HepG2 (cell line): ENCODE measurements around the gene SLC5A6. TPM values are rescaled to one million over a fixed set of nuclear protein-coding genes. Genes with fewer than 3 reads are reported as not detected.

ENCODE experiments used
- ATAC-seq: fragments of 200-7000 bp; cut with Tn5 transposase; 3 replicates; pipeline ENCODE4 v1.9.1; 2020; ENCODE audit warnings: mild to moderate bottlenecking, moderate library complexity
- BruUV-seq: library from RNA; stranded (reverse); fragments of 400-500 nt; replicated peaks from 2 replicates; lab custom pipeline; 2021; lab: Mats Ljungman, UMichigan
- CTCF ChIA-PET: fragments of 300-600 bp; formaldehyde crosslinking; extraction: SDS; loops from one replicate; lab custom pipeline; 2021; ENCODE audit warnings: low total read pairs, inconsistent platforms, low intra/inter-chr PET ratio; lab: Yijun Ruan, JAX
- POLR2A ChIA-PET: fragments of 350-600 bp; sonication (Branson Sonifier 250); formaldehyde crosslinking; loops from one replicate; lab custom pipeline; 2020; ENCODE audit warnings: antibody characterized with exemption, inconsistent platforms; lab: Yijun Ruan, JAX
- DNase-seq: peaks from one replicate; pipeline ENCODE4 v3.0.0-alpha.2; 2015; ENCODE audit warnings: low spot score
- FAIRE-seq: peaks from 3 replicates; lab custom pipeline; 2011; peaks lifted over from hg19 to GRCh38; lab: Jason Lieb, UNC
- H2AFZ ChIP-seq: one replicate; pipeline ENCODE4 v1.6.1; 2011; ENCODE audit warnings: low read length, inconsistent platforms
- H3K27ac ChIP-seq: fragments of 300-600 bp; 3 replicates; pipeline ENCODE4 v1.8.0; 2011; ENCODE audit warnings: mixed run types, mild to moderate bottlenecking, mixed read lengths, low read length, inconsistent platforms; ENCODE audit not compliant: insufficient read depth; ENCODE audit errors: extremely low read length
- H3K27me3 ChIP-seq, 2 experiments: fragments of 200-600 bp in 1 of 2; 2 replicates in 1 of 2; 3 replicates in 1 of 2; pipeline versions ENCODE4 v1.6.0 to v1.8.0; 2011; ENCODE audit warnings: low read length in 2 of 2, mild to moderate bottlenecking in 2 of 2, moderate library complexity in 2 of 2, inconsistent platforms in 1 of 2; ENCODE audit not compliant: insufficient read depth in 2 of 2, control insufficient read depth in 1 of 2
- H3K36me3 ChIP-seq, 2 experiments: fragments of 200-600 bp in 1 of 2; replicated peaks in 1 of 2; 2 replicates in 1 of 2; 3 replicates in 1 of 2; pipeline versions ENCODE4 v1.5.1 to v1.8.0; 2011; ENCODE audit warnings: low read length in 2 of 2, inconsistent platforms in 1 of 2; ENCODE audit not compliant: insufficient read depth in 2 of 2, control insufficient read depth in 1 of 2
- H3K4me1 ChIP-seq: 2 replicates; pipeline ENCODE4 v1.5.1; 2012; ENCODE audit warnings: low read length, inconsistent platforms; ENCODE audit not compliant: insufficient read depth
- H3K4me2 ChIP-seq: 2 replicates; pipeline ENCODE4 v1.6.0; 2011; ENCODE audit warnings: low read depth, low read length, inconsistent platforms
- H3K4me3 ChIP-seq, 3 experiments: fragments of 200-600 bp in 1 of 3; sonication (generic), shearing (Covaris generic) in 1 of 3; replicated peaks in 1 of 3; 2 replicates each; pipeline ENCODE4 v1.5.1; 2011 to 2016; ENCODE audit warnings: low read length in 3 of 3, inconsistent platforms in 2 of 3, low read depth in 2 of 3, mild to moderate bottlenecking in 2 of 3, control low read depth in 1 of 3, mixed read lengths in 1 of 3; ENCODE audit not compliant: insufficient read depth in 1 of 3
- H3K79me2 ChIP-seq: one replicate; pipeline ENCODE4 v1.6.1; 2011; ENCODE audit warnings: low read length, inconsistent platforms; ENCODE audit not compliant: insufficient read depth
- H3K9ac ChIP-seq: 2 replicates; pipeline ENCODE4 v1.6.0; 2011; ENCODE audit warnings: mild to moderate bottlenecking, low read depth, low read length, inconsistent platforms; ENCODE audit not compliant: insufficient read depth
- H3K9me3 ChIP-seq: 2 replicates; pipeline ENCODE4 v1.5.1; 2012; ENCODE audit warnings: mild to moderate bottlenecking, low read length
- H4K20me1 ChIP-seq: 2 replicates; pipeline ENCODE4 v1.6.0; 2011; ENCODE audit warnings: inconsistent platforms, mild to moderate bottlenecking, low read length, moderate library complexity; ENCODE audit not compliant: insufficient read depth
- AHDC1 ChIP-seq: sonication (generic); formaldehyde crosslinking; IDR thresholded peaks from 2 replicates; pipeline ENCODE4 v1.5.1; 2020; ENCODE audit warnings: mild to moderate bottlenecking, missing genetic modification reagents, borderline replicate concordance
- HDAC6 ChIP-seq: fragments of 200-600 bp; sonication (generic); IDR thresholded peaks from 2 replicates; pipeline ENCODE4 v1.7.0; 2017; ENCODE audit warnings: mild to moderate bottlenecking, antibody characterized with exemption, low read length, low read depth
- HES4 ChIP-seq: sonication (generic); formaldehyde crosslinking; IDR thresholded peaks from 2 replicates; pipeline ENCODE4 v1.9.0; 2021; ENCODE audit warnings: mild to moderate bottlenecking, missing genetic modification reagents, borderline replicate concordance
- HHEX ChIP-seq: IDR thresholded peaks from 2 replicates; pipeline ENCODE4 v1.6.1; 2016; ENCODE audit warnings: control low read depth
- KDM1A ChIP-seq: IDR thresholded peaks from 2 replicates; pipeline ENCODE4 v1.6.1; 2016; ENCODE audit warnings: missing compliant biosample characterization
- PHB2 ChIP-seq: fragments of 450-650 bp; IDR thresholded peaks from 2 replicates; pipeline ENCODE4 v1.6.1; 2018; ENCODE audit not compliant: partially characterized antibody
- PTBP1 ChIP-seq: fragments of 200-400 bp; formaldehyde crosslinking; IDR thresholded peaks from 2 replicates; pipeline ENCODE4 v1.6.1; 2018; ENCODE audit warnings: low read length, low read depth; ENCODE audit not compliant: poor library complexity, severe bottlenecking
- ZGPAT ChIP-seq: IDR thresholded peaks from 2 replicates; pipeline ENCODE4 v1.6.1; 2016; ENCODE audit warnings: mild to moderate bottlenecking
- ZKSCAN5 ChIP-seq: sonication (generic); formaldehyde crosslinking; IDR thresholded peaks from 2 replicates; pipeline ENCODE4 v1.5.1; 2020; ENCODE audit warnings: mild to moderate bottlenecking, missing genetic modification reagents
- ZNF205 ChIP-seq: IDR thresholded peaks from 2 replicates; pipeline ENCODE4 v1.6.1; 2018; ENCODE audit warnings: missing biosample characterization, missing genetic modification reagents
- ZNF292 ChIP-seq: sonication (generic); formaldehyde crosslinking; IDR thresholded peaks from 2 replicates; pipeline ENCODE4 v1.8.1; 2022; ENCODE audit warnings: mild to moderate bottlenecking, low read depth, missing genetic modification reagents, borderline replicate concordance
- ZNF646 ChIP-seq: sonication (generic); formaldehyde crosslinking; IDR thresholded peaks from 2 replicates; pipeline ENCODE4 v1.9.0; 2021; ENCODE audit warnings: mild to moderate bottlenecking, missing genetic modification reagents
- WGBS: methylation state at CpG from one replicate; pipeline ENCODE4 v1.1.6; 2017; ENCODE audit warnings: low lambda C conversion rate; 5-methylcytosine and 5-hydroxymethylcytosine counted together
- in situ Hi-C: cut with HindIII; loops from 2 replicates; pipeline ENCODE4 v1.10.0; 2017; ENCODE audit warnings: low pct_unique_long_range_greater_than_20kb; ENCODE audit not compliant: extremely low pct_ligation_motif_present
- intact Hi-C: fragments of 100-400 bp; cut with micrococcal nuclease; formaldehyde crosslinking; loops from one replicate; pipeline ENCODE4 v1.10.0; 2022; ENCODE audit not compliant: unreplicated experiment
- polyA plus RNA-seq, 8 experiments: library from polyadenylated mRNA; depleted of rRNA in 3 of 8; stranded (reverse) in 7 of 8; unstranded in 1 of 8; fragments of >200 nt; fragmentation: Illumina TruSeq in 4 of 8; extraction: Trizol in 4 of 8; gene quantifications; 2 replicates each; pipeline versions ENCODE4 v1.2.1 to v1.2.3, GENCODE V29; 2011 to 2016; ENCODE audit warnings: low read depth in 4 of 8, missing spikeins in 1 of 8, mixed read lengths in 1 of 8; ENCODE audit not compliant: insufficient read depth in 1 of 8
- total RNA-seq, 5 experiments: library from RNA; depleted of rRNA; stranded (reverse); fragments of >200 nt; fragmentation: Illumina TruSeq; extraction: Trizol; gene quantifications; 2 replicates each; pipeline ENCODE4 v1.2.3, GENCODE V29; 2016; ENCODE audit warnings: low read depth in 1 of 5

SLC5A6 gene
- total and polyA plus RNA-seq, 2 of the 13 experiments (the other 11 are each of a cell fraction or from before 2014, with no cell fraction given) = 135 to 417 TPM

- Histone ChIP-seq H2AFZ (no peak overlapping the region), H3K27ac (no peak overlapping the region), H3K27me3 (no peaks in the 10 kb centered on the region), H4K20me1 (no peaks in the 10 kb centered on the region), H3K36me3 (peaks cover 67 to 80% of the 10 kb centered on the region in 2 experiments), H3K4me3 (no peak overlapping the region), H3K9ac (no peak overlapping the region), H3K79me2 (no peaks in the 10 kb centered on the region), H3K9me3 (no peaks in the 10 kb centered on the region), H3K4me2 (no peak overlapping the region), H3K4me1 (peaks cover 2% of the 10 kb centered on the region; the same call in 1 of the 2 replicates)
- CTCF ChIA-PET = no interaction called here
- POLR2A ChIA-PET = no interaction called here
- WGBS = 98% methylated on average over 14 of the region's 14 CpGs
- ATAC-seq (no peak), DNase-seq (no peak), FAIRE-seq (no peak)
- in situ Hi-C loops = no loop called here
- BruUV-seq = no TSS peak
- intact Hi-C loops = no loop called here
- TF ChIP-seq HES4 (CRISPR knock-in tag) (no peak), ZGPAT (no peak), PTBP1 (no peak), HHEX (CRISPR knock-in tag) (no peak), AHDC1 (CRISPR knock-in tag) (no peak), PHB2 (no peak), ZKSCAN5 (CRISPR knock-in tag) (no peak), KDM1A (CRISPR knock-in tag) (no peak), ZNF205 (CRISPR knock-in tag) (no peak), ZNF292 (no peak), HDAC6 (no peak), ZNF646 (CRISPR knock-in tag) (no peak)
Observed at GRCh38 chr2:27233341-27233740, 21.3 kb upstream of the SLC5A6 start.
